H1 (cell line): Measurements from ENCODE around the gene RAB3D. TPM values are rescaled to one million over a fixed set of nuclear protein-coding genes. Genes with fewer than 3 reads are reported as not detected.

Experiments used
- MAX ChIP-seq: IDR thresholded peaks from 2 replicates; pipeline ENCODE4 v1.6.1; 2012; ENCODE audit warnings: inconsistent platforms
- PHF8 ChIP-seq: fragments of 200-600 bp; sonication (generic); conservative IDR thresholded peaks from 2 replicates; pipeline ENCODE4 v1.7.1; 2012; ENCODE audit warnings: low read depth, mild to moderate bottlenecking, inconsistent platforms, low read length, moderate library complexity
- POLR2AphosphoS5 ChIP-seq: IDR thresholded peaks from 2 replicates; pipeline ENCODE4 v1.6.1; 2011; ENCODE audit warnings: low read depth, low read length
- USF2 ChIP-seq: IDR thresholded peaks from 2 replicates; pipeline ENCODE4 v1.6.1; 2011; ENCODE audit warnings: low read length, improper control_type of control experiment
- polyA plus RNA-seq, 7 experiments: library from polyadenylated mRNA; depleted of rRNA in 3 of 7; stranded (reverse) in 5 of 7; unstranded in 2 of 7; fragments of >200 nt in 5 of 7; fragments of 200-250 nt in 2 of 7; gene quantifications; 1 replicate in 5 of 7; 2 replicates in 1 of 7; 4 replicates in 1 of 7; pipeline versions ENCODE4 v1.2.1 to v1.2.3, GENCODE V29; 2011 to 2013; ENCODE audit warnings: missing spikeins in 2 of 7, mixed read lengths in 2 of 7
- total RNA-seq: library from RNA; stranded (reverse); fragmentation: NEBNext Ultra II Directional; extraction: Animal tissue kit (Norgen Biotek cat#: 25700); gene quantifications from 2 replicates; pipeline ENCODE4 v1.2.1, GENCODE V29; 2021

The RAB3D gene
- total and polyA plus RNA-seq, 2 of the 8 experiments (the other 6 are each of a cell fraction or from before 2014, with no cell fraction given), result 17.8 to 23.8 TPM

GRCh38 chr19:11377237-11377636, 37.8 kb upstream of the RAB3D start (continued):
- TF ChIP-seq USF2 (peak; percentile 75), PHF8 (no peak), MAX (no peak), POLR2AphosphoS5 (no peak)
